Smooth muscle cell of bladder (primary cell): Measurements from ENCODE around the gene CD99. TPM values are rescaled to one million over a fixed set of nuclear protein-coding genes. Genes with fewer than 3 reads are reported as not detected.

Experiments
- total RNA-seq: library from RNA; depleted of rRNA; stranded (reverse); fragments of >200 nt; gene quantifications from 2 replicates; pipeline ENCODE4 v1.2.3, GENCODE V29; 2014

Gene CD99, protein sequence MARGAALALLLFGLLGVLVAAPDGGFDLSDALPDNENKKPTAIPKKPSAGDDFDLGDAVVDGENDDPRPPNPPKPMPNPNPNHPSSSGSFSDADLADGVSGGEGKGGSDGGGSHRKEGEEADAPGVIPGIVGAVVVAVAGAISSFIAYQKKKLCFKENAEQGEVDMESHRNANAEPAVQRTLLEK
- total RNA-seq, result 147 and 168 TPM in 2 replicates

DNA sequence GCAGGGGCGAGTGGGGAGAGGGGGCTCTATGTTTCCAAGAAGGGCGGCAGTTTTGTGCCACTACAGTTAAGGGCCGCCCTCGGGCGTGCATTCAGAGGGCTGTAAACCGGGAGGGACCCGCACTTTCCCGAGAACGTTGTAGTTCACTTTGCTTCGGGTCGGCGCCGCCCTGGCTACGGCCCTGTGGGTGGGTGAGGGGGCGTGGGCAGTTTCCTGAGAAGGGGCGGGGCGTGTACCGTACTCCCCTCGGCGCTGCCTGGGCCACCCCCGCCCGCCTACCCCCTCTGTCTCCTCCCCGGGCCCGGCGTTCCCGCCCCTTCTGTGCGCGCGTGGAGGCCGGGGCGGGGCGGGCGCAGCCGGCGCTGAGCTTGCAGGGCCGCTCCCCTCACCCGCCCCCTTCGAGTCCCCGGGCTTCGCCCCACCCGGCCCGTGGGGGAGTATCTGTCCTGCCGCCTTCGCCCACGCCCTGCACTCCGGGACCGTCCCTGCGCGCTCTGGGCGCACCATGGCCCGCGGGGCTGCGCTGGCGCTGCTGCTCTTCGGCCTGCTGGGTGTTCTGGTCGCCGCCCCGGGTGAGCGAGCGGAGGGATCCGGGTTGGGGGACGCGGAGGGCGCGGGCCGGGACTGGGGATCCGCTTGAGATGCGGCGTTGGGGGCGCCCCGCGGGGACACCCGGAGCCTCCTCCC, at the start of gene CD99:
Gene CD99, plus strand, starts transcription at position 440 of the 687 bp plus-strand sequence. Its CDS starts 66 bp downstream, at position 506.

DNA sequence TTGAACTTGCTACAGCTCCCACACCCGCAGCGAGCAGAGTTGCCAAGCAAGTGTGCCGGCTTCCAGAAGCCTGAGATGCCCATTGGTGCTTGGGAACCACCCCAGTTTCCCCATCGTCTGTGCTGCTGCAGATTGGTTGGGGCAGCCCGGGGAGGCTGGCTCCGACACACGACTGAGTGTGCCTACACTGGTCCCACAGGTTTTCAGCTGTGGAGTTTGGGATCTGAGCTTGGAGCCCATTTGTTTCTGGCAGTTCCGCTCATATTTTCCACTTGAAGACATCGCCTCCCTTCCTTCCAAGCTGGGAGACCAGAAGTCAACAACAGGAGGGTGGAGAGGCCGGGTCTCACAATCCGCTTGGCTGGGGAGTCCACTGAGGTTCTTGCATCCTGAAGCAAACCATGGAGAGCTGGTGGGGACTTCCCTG, 60.8 kb downstream of the CD99 start, which contains the start of gene XG:
Gene XG, plus strand, starts transcription at position 167 of the 427 bp plus-strand sequence. Its CDS starts 235 bp downstream, at position 402.

Other genes with a start within 250 kb of the CD99 start
- gene DHRSX, start 190.3 kb upstream of the CD99 start, total RNA-seq, result 27.6 and 41.6 TPM in 2 replicates
- 25.5 and 33.3 TPM in 2 replicates for gene ZBED1, start 190.3 kb upstream of the CD99 start, total RNA-seq
- gene XG, start 60.7 kb downstream of the CD99 start, total RNA-seq, result 7.9 and 8.4 TPM in 2 replicates
- gene GYG2, start 137.6 kb downstream of the CD99 start, total RNA-seq, result 11.4 and 13.5 TPM in 2 replicates
- 20.5 and 22.2 TPM in 2 replicates for gene ARSD, start 238.0 kb downstream of the CD99 start, total RNA-seq